Measurements from ENCODE around the gene TMEM123. TPM values are rescaled to one million over a fixed set of nuclear protein-coding genes. Genes with fewer than 3 reads are reported as not detected.

The TMEM123 gene
- total RNA-seq, result 100 to 1,000 TPM; 211 to 217 TPM

- ChIA-PET POLR2A (interaction anchor here (0.6 to 1.2 kb wide), 4 partner anchors 24 to 134 kb away, joined by 3 to 5 read pairs (median 4); no protein-coding TSS in a partner anchor), CTCF (interaction anchor here (1.3 kb wide), 1 partner anchor 85 kb away, joined by 3 read pairs; no protein-coding TSS in a partner anchor)
Observed at GRCh38 chr11:102452461-102453301, at the start of gene TMEM123. TMEM123 (minus strand) TSS chr11:102452765; CDS start chr11:102452623, 142 bp downstream.

GRCh38 chr11:102500829-102501228 lies 48.3 kb upstream of the TMEM123 start:
- CTCF ChIA-PET, result no interaction called here
- POLR2A ChIA-PET, result no interaction called here

DNA sequence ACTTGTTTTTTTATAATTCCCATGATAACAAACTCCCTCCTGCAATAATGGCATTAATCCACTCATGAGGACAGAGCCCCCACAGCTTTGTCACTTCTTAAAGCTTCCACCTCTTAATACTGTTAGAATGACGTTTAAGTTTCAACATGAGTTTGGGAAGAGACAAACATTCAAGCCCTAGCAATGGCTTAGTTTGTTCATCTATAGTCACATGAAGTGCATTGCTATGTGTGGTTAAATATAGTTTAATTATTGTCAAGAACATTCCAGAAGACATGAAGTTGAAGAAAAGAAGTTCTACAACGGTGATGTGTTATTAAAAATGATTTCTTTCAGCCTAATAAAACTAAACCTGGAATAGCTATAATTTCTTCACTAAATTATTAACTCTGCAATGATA lies 47.4 kb upstream of the TMEM123 start:
- ChIA-PET CTCF (interaction anchor here (0.7 to 1.4 kb wide), 3 partner anchors 19 to 109 kb away, joined by 3 to 4 read pairs (median 3); no protein-coding TSS in a partner anchor), POLR2A (no interaction called here)

DNA sequence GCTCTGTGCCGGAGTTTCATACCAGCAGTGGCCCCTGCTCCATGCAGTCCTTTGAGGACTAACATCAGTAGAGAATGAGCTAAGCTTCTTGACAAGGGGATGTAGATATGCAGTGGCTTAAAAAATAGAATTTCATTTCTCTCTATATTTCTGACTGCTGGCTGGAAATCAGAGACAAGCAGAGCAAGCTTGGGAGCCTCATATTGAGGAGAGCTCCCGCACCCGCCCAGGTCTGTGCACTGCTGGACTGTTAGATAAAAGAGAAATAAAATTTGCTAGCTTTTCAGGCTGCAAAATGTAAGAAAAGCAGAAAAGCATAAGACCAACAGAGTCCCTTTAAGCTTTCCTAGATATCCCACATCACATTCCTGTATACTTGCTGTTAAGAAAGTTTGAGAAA lies 46.6 kb upstream of the TMEM123 start:
- CTCF ChIA-PET, result interaction anchor here (0.7 to 1.6 kb wide), 4 partner anchors 20 to 132 kb away, joined by 3 to 4 read pairs (median 4); no protein-coding TSS in a partner anchor
- POLR2A ChIA-PET, result no interaction called here

DNA sequence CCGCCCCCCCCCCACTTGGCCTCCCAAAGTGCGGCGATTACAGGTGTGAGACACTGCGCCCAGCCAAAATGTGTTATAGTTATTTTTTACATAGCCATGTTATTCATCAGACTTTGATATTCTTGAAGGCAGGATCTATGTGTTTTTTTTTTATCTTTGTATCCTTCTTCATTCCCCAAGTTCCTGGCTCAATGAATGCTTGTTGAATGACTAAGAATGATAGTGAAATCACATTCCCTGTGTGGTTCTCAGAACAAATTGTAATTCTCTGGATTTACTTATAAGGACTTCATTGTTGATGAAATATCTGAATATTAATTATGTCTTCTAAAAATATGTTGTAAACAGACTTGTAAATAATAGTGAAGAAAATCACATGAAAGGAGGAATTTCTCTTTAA lies 44.5 kb upstream of the TMEM123 start:
- CTCF ChIA-PET, result interaction anchor here (1.3 kb wide), 2 partner anchors 116 to 154 kb away, joined by 4 to 7 read pairs; no protein-coding TSS in a partner anchor
- POLR2A ChIA-PET, result no interaction called here

DNA sequence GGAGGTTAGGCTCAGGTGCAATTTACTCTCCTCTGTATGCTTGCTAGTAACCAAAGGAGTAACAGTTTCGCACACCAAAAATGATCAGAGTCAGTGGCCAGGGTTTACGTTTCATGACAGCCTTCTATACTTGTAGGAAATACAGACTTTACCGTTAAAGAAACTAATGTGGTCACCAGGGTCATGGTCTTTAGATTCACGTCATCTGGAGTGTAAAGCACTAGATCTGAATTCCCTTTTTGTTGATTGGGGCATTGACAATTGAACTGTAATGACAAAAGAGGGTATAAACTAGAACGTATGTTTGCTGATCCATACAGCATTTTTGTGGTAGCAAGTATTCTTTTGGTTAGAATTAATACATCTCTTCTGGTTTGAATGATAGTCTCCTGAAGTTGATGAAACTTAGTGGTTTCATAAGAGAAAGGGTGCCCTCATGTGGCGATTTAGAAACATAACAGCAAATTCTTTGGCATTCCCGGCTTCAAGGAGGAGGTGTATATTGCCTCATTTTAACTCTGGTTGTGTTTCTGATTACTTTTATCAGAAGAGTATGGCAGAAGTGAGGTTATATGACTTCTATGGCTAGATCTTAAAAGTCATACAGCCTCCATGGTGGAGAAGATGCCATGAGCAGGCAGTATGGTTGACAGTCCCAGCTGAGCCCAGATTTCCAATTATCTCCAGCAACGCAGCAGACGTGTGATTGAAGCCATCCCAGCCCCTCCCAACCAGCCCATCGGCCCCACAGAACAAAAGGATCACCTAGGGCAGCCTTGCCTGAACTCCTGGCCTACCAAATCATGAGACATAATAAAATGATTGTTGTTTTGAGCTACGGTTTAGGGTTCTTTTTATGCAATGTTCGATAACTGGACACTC lies 42.8 kb upstream of the TMEM123 start:
- POLR2A ChIA-PET, result no interaction called here
- CTCF ChIA-PET, result interaction anchor here (0.6 to 1.6 kb wide), 12 partner anchors 8 to 201 kb away, joined by 3 to 9 read pairs (median 4); no protein-coding TSS in a partner anchor

DNA sequence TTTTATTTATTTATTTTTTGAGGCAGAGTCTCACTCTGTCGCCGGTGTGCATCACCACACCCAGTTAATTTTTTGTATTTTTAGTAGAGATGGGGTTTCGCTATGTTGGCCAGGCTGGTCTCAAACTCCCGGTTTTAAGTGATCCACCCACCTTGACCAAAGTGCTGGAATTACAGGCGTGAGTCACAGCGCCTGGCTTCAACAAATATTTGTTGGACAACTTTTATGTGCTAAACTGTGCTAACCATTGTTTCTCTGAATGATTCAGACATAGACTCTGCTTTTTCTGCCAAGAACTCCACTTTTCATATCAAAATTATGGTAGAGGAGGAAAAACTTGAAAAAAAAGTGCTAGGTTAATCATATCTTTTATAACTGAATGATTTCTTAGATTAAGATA lies 41.7 kb upstream of the TMEM123 start:
- POLR2A ChIA-PET, result no interaction called here

DNA sequence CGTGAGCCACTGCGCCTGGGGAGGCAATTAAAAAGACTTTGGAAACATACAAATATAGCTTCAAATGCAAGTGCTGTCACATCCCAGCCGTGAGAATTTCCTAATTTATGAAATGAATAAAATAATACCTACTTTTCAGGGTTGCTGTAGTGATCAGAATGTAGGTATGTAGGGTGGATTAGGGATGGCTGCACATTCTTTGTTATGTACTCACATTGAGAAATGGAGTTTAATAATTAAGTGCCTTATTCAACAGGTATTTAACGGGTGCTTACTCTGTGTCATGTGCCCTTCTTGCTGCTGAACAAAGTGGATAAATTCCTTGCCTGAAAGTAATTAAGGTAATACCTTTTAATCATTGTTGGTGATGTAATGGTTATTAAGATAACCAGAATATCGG lies 41.0 kb upstream of the TMEM123 start:
- ChIA-PET CTCF (interaction anchor here (1.3 kb wide), 1 partner anchor 152 kb away, joined by 4 read pairs; no protein-coding TSS in a partner anchor), POLR2A (no interaction called here)

More for the DNA sequence above, 41.7 kb upstream of the TMEM123 start:
- CTCF ChIA-PET, result interaction anchor here (1.3 kb wide), 1 partner anchor 153 kb away, joined by 4 read pairs; no protein-coding TSS in a partner anchor

DNA sequence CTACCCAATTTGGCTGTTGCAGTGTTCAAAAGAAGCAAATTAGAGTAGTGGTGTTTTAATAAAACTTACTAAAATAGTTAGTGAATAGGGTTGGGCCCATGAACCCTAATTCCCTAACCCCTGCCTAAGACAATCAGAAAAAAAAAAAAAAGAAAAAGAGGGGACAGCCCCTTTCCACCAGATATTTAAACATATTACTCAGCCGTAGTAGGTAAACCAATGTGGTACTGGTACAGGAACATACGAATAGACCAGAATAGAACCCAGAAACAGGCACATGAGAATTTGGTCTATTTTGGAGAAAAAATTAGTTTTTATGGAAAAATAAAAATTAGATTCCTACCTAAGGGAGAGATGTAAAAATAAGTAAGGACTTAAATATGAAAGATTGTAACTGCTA lies 39.4 kb upstream of the TMEM123 start:
- ChIA-PET CTCF (no interaction called here), POLR2A (no interaction called here)

DNA sequence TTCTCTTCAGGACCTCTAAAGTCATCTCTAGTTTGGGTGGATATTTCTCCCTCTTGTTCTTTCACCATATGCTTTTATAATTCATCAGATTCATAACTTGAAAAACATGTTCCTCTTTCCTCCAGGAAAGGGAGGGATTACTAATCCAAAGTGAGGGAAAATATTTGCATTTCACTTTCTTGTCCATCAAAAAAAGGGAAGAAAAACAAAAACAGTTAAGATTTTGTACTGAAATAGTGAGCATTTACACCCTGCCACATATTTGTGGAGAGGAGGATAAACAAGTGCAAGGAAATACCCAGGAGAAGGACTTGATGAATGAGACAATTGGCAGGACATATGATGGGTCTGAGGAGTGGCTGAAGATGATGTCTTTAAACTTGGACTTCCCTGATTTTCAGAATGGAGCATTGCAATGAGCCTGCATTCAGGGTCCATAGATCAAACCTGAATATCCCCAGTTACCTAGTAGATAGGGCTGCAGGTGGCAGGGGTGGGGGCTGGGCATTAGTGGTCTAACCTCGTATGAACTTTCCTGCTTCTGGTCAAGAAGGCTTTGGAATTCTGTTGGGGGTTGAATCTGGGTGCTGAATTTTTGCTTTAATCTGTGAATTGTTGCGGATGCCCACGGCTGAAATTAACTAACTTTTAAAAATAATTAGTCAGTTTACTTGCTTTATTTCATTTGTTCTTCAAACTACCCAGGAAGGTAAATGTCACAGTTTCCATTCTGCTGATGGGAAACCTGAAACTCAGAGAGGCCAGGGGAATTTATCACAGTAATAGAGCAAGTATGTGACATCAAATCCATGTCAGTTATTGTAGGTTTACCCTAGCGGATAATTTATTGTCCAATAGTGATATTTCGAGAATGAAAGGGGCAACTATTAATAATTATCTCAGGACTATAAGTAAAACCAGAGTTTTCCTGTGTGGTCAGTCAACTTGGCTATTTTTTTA lies 36.9 kb upstream of the TMEM123 start:
- POLR2A ChIA-PET, result no interaction called here
- CTCF ChIA-PET, result no interaction called here

DNA sequence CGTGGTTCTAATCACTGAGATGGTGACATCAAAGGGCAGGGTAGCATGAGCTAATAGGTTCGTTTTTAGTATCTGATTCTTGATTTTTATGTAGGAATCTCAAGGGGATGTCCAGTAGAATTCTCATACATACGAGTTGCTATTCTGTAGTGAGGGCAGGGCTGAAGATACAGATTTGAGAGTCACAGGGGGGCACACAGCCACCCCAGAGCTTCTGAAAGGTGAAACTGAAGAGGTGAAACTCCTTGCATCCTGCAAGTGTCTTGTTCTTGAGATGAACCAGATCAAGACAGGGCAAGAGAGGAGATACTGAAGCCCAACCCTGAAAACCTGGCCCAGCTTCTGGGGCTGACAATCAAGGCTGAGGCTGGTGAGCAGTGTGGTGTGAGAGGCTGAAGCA lies 35.6 kb upstream of the TMEM123 start:
- POLR2A ChIA-PET, result no interaction called here
- CTCF ChIA-PET, result interaction anchor here (1.5 kb wide), 1 partner anchor 8 kb away, joined by 3 read pairs; no protein-coding TSS in a partner anchor

DNA sequence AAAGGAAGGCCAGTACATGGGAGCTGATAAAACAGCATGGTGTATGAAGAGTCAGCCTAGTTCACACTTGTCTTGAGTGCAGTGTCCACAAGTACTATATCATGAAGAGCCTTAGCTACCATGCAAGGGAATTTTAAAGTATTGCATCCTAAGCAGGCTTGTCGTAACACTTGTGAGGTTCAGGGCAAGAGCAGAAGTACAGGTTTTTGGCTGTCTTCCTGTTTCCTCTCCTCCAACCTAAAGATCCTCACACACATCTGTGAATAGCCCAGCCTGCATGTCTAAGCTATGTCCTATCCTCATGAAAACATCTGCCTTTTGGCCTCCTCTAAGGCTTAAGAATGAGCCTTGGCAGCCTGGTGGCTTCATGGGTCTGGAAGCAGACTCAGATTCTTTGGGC lies 34.6 kb upstream of the TMEM123 start:
- ChIA-PET POLR2A (no interaction called here), CTCF (interaction anchor here (1.5 kb wide), 1 partner anchor 9 kb away, joined by 3 read pairs; no protein-coding TSS in a partner anchor)

DNA sequence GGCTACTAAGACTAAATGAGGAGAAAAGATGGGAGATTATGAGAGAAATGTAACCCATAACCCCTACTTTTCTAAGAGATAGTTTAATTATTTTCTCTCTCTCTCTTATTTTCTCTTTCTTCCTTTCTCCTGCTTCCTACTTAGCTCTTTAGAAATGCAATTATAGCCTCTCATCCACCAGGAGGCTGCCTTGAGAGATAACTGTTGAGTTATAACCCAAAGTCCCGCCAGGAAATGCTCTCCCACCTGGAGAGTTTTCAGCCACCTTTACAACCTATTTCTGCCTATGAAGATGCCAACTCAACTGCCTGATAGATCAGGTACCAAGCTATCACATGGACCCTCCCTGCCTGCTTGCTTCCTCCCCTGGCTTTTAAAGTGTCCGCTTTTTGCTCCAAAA lies 34.0 kb upstream of the TMEM123 start:
- ChIA-PET POLR2A (no interaction called here), CTCF (interaction anchor here (1.5 kb wide), 1 partner anchor 10 kb away, joined by 3 read pairs; no protein-coding TSS in a partner anchor)

DNA sequence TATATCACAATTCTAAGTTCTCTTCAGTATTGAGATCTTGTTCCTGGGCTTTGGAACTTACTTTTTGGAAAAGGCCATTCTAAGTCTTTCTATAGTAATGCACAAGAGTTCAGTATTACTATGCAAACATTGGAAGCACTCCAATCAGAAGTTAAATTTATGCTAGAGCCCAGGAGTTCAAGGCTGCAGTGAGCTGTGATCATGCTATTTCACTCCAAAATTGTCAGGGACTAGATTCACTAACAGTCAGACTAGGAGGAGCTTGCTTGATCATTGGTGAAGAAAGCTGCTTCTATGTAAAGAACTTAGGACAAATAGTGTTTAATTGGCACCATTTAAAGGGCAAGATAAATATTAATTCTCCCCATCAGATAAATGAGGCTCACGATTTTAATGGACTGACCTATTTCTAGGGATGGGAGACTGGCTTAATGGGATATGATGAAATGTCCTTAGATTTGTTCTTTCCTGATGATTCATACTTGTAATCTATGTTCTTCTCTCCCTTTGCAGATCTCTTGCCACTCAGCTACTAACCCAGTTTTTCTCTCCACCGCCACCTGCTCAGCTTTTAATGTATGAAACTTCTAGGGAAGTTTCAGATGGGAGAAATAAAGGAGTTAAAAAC lies 32.6 kb upstream of the TMEM123 start:
- ChIA-PET POLR2A (no interaction called here), CTCF (no interaction called here)

DNA sequence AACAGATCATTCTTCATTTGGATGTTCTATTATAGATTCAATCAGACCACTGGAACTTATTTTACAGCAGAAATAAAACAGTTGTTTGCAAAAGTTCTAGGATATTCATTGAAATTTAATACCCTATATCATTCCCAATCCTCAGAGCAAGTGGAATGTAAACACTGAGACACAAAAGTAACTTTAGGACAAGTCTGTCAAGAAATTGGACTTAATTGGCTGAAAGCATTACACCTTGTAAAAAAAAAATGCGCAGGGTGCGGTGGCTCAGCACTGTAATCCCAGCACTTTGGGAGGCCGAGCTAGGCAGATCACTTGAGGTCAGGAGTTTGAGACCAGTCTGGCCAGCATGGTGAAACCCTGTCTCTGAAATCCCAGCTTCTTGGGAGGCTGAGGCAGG lies 29.9 kb upstream of the TMEM123 start:
- CTCF ChIA-PET, result no interaction called here

DNA sequence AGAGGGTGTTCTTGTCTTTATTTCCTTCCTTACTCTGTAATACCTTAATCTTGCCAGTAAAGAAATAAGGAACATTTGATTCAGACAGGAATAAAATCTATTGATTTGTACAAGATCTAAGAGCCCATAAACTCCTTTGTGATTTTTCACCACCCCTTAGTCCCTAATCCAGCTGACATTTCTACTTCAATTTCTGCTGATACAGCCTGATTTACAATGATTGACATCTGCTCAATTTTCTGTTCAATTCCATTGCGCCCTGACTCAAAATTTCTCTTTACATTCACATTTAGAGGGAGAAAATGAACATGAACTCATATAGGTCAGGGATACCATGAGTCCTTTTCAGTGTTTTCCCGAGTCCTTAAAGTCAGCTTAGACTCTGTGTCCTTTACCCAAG lies 27.2 kb upstream of the TMEM123 start:
- ChIA-PET CTCF (interaction anchor here (1.1 to 1.7 kb wide), 2 partner anchors 8 to 13 kb away, joined by 3 to 5 read pairs; no protein-coding TSS in a partner anchor), POLR2A (interaction anchor here (1.2 kb wide), 1 partner anchor 130 kb away, joined by 4 read pairs; no protein-coding TSS in a partner anchor)

More for the DNA sequence above, 29.9 kb upstream of the TMEM123 start:
- POLR2A ChIA-PET, result no interaction called here

DNA sequence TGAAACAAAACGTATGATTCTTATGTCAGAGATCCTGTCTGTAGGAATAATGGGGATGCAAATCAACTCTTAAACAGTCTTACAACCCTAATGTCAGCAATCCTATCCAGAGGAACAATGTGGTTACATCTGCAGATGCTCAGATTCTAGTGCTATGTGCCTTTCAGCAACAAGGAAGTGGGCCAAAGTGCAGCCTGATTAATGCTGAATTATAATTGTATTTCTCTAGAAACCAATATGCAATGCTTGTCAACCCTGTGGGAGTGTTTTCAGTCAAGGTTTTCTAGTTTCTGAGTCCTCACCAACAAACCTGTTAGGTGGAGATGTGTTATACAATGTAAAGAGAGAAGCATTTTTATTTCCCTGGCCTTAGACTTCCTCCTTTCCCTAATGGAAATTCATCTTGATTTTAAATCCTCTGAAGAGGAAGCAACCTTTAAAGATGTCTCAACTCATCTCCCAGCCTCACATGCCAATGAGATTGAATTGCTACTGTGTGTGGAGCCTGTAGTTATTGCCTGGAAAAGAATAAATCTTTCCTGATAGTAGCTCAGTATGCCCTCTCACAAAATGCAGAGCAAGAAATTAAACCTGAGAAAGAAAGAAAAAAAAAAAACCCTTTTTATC lies 26.2 kb upstream of the TMEM123 start:
- ChIA-PET POLR2A (no interaction called here), CTCF (interaction anchor here (1.1 to 1.3 kb wide), 2 partner anchors 12 to 17 kb away, joined by 3 to 5 read pairs; no protein-coding TSS in a partner anchor)
